HL-60/S4 treated with retinoic acid at 250 ng/mL for 4 days and 3 days (cell line): Measurements from ENCODE around the gene PCA3.
"Not testable (repeated sequence)": the region's sequence is repeated elsewhere in the genome, so short reads cannot be mapped to it uniquely, and the experiment has no call there.

Experiments
- in situ Hi-C: fragments of 300-500 bp; cut with MboI; formaldehyde crosslinking; loops from 2 replicates; pipeline ENCODE4 v1.7.0; 2022; ENCODE audit warnings: low sequenced_read_pairs

Gene PCA3

DNA sequence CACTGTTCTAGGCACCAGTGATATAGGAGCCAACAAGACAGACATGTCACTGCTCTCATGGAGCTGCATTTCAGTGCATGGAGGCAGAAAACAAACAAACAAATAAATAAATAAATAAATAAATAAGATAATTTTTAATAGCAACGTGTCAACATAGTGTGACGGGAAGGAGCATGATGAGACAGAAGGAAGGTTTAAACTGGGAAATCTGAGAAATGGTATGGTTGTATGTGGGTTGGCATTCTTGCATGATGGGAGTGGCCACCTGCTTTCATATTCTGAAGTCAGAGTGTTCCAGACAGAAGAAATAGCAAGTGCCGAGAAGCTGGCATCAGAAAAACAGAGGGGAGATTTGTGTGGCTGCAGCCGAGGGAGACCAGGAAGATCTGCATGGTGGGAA, at the start of gene PCA3:
Gene PCA3, plus strand, starts transcription at position 301 of the 400 bp plus-strand sequence.
- in situ Hi-C loops, result no loop called here

DNA sequence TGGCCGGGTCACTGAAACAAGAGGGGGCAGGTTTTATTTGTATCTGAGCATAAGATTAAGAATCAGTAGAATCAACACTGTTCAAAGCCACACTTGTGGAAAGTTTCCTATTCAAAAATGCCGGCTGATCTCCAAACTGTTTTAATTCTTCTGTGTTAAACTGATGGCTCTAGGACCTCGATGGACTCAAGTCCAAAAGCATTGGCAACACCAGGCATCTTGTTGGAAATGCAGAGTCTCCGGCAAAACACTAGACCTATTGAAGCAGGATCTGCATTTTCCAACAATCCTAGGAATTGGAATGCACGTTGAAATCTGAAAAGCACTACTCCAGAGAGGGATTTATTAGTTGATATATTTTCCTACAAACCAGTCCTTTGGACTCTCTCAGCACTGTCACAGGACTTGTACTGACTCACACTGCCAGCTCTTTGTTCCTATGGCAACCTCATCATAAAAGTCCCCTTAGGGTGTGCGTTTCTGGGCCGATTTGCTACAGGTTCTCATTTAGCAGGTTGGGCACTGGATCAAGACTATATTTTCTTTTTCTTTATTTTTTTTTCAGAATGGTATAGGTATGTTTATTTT, 48.1 kb upstream of the PCA3 start:
- in situ Hi-C loops, result no loop called here

DNA sequence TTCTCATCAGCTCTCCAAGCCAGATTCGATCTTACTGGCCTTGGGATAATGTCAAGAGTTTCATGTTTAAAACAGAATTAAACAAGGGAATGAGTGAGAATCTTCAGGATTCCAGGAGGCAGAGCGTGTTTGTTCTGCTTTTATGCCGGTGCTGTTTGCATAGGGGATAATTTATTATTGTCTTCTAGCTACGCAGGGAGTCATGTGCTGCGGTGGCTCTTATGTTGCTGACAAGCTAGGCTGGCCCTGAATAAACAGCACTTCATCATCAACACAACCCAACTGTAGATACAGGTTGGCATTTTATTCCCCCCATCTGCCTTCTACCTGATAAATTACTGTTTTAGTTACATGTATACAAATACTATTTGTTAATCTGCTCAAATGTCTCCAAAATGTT, 47.1 kb upstream of the PCA3 start:
- in situ Hi-C loops, result no loop called here

DNA sequence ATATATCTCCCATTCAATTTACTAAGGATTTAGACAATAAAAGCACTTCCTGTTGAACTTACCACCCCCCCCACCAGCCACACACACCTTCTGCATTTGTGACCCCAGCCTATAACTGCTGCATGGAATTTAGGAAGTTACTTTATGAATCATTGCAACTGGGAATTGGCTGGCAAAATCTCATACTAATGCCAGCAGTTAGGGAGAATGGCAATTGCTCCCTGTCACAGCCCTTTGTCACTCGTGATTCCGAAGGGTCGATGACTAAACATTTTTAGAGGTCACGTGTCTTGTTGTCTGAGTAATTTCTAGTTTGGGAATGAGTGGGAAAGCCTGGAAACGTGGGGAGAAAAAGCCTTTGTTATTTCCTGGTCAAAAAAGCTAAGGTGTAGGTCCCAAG, 46.6 kb upstream of the PCA3 start:
- in situ Hi-C loops, result no loop called here

DNA sequence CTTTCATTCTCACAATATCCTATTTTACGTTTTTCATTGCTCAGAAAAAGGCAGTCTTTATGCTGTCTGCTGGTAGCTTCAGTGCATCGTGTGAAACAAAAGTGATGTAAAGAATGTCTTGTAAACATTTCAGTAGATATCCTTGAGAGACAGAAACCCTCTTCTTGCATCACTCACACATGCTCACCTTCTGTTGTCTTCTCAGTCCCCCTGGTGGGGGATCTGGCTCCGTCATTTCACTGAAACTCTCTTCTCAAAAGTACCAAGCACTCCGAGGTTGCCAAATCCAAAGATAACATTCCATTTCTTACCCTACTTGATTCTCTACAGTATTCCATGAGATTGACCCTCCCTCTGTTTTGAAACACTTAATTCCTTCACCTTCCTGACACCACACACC, 46.1 kb upstream of the PCA3 start:
- in situ Hi-C loops, result no loop called here

DNA sequence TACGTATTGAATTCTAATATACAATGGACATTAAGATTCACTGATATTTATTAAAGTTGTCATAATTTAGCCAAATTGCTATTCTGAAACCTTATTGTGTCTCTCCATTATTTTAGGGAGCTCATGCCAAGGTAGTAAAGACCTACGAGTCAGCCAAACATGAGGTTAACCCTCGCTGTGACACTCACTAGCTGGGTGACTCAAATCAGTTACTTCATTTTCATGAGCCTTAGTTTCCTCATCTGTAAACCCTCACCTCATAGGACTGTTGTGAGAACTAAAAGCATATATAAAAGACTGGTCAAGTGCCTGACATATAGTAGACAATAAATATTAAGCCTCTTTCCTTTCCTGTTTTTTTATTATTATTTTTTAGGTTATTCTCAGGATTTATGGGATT, 44.0 kb upstream of the PCA3 start:
- in situ Hi-C loops, result no loop called here

DNA sequence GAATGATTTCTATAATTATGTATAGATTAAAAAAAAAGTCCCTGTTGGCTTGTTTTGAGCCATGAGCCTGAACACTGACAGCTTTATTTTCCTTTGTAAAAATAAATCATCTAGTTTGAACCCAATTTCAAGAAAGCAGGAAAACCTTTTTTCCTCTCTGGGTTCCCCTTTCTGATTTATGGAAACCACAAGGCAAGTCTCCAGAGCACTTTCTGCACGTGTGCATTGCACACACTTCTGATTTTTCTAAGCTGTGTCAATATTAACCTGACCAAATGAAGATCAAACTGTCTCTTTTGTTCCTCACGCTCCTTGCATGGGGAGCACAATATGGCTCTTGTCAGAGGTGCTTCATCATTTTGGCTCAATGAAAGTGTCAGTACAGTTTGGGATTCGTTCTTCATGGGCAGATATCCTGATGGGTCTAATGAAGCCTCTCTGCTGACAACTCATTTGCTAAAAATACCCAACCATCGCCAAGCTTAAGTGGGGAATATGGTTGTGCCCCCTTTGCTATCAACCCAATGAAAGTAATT, 39.2 kb upstream of the PCA3 start:
- in situ Hi-C loops, result no loop called here

DNA sequence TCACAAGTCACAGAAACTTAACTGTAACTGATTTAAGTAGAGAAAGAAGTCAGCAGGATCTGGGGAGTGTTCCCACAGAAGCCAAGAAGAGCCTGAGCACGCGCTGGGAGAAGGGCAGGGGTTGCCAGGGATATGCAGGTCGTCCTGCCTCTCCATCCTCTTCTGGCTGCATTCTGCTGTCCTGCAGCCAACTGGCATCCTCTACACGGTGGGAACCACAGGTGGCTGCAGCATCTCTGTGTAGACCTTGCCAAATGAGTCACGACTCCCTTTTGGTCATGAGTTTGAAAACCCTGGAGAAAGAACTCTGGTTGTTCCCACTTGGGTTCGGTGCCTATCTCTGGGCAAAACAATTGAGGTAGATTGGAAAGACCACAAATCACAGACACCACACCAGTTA, 38.4 kb upstream of the PCA3 start:
- in situ Hi-C loops, result no loop called here

DNA sequence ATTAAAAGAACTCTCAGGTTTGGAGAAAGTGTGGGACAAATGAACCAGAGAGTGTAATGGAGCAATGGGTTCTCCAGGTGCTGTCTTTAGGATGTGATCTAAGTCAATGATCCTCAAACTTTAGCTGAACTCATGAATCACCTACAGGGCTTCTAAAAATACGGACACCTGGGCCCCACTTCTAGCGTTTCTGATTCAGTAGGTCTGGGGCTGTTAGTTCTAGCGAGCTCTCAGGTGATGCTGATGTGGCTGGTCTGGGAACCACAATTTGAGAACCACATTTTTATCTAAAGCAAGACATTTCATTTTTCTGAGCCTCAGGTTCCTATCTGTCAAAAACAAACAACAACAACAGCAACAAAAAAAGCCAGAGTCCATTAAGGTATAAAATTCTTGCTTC, 35.1 kb upstream of the PCA3 start:
- in situ Hi-C loops, result no loop called here

DNA sequence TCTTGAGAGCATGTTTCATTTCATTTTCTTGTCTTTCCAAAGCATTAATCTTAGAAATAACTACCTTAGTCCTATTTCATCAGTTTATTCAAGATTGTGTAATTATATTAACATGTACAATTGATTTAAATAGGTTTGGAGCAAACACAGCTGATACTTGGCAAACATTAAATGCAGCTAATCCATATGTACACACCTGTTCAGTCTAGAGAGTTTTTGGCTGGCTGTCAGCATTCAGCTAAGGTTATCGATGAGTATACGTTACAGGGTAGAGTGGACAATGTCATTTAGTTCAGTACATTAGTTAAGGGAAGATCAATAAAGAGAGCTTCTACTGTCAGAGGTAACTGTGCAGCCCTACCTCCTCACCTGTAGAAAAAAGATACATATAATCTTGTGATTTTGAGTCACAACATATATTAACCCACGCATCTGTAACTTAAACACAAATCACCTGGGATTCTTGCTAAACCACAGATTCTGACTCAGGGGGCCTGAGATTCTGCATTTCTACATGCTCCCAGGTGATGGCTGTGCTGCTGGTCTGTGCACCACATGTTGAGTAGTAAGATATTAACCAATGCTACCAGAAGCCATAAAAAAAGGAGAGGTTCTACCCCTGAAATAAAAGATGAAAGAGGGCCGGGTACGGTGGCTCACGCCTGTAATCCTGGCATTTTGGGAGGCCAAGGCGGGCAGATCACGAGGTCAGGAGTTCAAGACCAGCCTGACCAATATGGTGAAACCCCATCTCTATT, 34.1 kb upstream of the PCA3 start:
- in situ Hi-C loops, result no loop called here

DNA sequence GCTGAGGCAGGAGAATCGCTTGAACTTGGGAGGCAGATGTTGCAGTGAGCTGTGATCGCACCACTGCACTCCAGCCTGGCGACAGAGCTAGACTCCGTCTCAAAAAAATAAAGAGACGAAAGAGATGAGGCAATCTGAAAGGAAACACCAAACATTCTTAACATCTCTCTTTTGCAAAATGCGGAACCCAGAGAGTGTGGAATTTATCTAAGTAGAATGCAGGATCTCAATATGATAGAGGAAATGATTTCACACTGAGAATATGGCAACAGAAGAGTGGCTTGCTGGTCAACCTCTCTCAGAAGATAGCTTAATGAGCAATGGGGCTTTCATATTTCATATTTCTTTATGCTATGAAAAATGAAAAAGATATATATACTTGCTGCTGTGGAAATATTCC, 33.4 kb upstream of the PCA3 start:
- in situ Hi-C loops, result no loop called here

DNA sequence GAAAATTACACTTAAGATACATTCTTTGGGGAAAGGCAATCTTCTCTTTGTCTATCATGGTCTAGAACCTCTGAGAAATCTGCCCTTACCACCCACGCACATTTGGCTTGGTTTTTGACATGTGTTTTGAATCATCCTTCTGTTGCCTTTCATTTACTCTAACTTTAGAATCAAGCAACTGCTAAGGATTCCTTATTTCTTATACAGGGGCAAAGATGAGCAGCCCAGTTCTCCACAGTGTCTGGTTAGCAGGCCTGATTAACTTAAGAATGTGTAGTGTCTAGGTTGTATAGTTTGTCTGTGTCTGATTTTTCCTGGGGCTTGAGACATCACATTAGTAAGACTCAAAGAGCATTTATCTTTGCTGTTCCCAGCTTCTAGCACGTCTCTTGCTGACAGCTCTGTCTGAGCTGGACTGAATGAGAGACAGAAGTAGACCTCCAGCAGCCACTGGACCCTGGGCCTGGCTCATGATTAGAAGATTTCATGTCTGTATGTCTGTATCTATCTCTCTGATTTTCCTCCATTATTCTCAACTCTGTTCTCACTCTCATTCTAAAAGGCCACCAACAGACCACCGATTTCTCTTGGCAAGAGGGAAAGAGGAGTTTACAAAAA, 31.8 kb upstream of the PCA3 start:
- in situ Hi-C loops, result no loop called here

DNA sequence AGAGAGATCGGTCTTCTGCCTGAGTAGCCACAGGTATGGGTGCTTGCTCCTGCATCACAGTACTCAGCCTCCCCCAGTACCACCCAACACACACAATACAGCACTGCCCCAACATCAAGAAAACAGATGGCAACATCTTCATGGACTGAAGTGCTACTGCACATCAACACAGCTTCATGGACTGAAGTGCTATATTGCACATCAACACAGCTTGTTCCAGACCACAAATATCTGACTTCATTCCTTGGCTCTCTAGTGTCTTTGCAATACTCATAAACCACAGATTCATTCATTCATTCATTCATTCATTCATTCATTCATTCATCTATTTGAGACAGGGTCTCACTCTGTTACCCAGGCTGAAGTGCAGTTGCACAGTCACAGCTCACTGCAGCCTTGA, 31.1 kb upstream of the PCA3 start:
- in situ Hi-C loops, result no loop called here

DNA sequence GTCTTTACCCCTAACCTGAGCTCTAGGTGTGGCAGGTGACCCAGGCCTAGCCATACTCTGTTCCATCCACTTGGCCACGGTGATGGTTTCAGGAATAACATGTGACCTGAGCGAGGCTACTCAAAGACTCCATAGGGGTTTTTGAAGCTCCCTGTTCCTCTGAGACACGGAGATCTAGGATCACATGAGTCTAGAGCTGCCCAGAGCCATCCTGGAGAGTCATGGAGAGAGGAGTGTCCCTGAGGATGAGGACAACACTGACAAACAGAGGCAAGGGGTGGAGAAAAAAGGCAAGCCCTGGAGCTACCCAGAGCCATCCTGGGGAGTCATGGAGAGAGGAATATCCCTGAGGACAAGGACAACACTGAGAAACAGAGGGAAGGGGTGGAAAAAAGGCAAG, 29.5 kb upstream of the PCA3 start:
- in situ Hi-C loops, result no loop called here

DNA sequence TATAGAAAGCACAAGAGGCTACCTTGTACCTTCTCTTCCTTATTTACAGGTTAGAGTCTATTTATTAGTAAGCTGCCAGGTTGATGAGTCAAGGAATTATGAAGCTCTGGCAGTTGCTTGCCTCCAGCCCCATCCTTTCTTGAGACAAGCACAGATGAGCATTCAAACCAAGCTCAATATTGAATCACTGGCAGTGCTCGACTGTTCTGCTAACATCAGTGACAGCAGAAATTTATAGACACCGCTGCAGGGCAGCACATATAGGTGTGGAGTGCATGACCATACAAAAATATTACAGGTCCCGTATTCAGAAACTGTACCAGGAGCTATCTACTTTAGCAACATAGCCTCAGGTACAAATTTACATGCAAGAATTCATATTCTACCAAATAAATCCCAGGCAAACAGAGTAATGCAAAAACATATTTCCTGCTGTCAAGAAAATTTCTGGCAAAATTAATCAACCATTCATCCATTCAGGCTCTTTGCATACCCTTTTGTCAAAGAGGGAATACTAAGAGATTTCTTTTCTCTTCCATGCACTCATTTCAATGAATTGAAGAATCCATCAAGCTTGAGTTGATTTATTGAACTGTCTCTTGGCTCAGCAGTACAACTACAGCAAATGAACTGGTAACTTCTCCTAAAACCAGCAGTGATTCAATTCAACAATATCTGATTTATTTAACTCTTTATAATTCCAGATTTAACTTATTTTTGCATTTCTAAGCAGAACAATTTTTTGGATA, 26.9 kb upstream of the PCA3 start:
- in situ Hi-C loops, result no loop called here

DNA sequence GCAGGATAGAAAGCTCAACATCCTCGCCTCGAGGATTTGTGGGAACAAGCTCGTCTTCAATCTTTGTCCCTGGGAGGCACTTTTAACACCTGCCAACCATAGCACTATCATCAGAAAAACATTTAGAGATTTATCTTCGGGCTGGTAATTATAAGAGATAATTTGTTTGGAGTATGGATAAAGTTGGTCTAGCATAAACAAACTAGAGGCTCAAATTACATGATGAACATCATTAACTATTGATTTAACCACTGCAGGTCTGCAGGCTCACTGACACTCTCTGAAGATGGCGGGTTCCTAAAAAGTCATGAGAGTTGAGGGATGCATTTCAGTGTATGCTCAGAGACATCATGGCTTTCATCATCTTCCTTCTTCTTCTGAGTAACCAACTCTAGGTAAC, 25.8 kb upstream of the PCA3 start:
- in situ Hi-C loops, result no loop called here

DNA sequence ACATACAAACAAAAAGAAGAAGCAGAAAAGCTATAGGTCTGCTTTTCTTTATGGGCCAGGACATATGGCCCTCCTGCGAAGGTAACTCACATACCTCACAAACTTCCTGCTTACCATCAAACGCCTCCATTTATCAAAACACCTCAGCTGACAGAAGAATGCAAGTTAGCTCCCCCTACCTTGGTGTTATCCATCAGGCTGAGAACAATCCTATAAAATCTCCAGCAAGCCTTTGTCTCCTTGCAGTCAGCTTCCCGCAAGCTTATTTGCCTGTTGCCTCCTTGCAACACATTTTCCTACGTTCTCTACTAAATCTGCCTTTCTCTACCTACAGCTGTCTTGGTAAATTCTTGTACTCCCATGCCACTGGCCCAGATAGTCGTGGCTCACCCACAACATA, 22.7 kb upstream of the PCA3 start:
- in situ Hi-C loops, result no loop called here

DNA sequence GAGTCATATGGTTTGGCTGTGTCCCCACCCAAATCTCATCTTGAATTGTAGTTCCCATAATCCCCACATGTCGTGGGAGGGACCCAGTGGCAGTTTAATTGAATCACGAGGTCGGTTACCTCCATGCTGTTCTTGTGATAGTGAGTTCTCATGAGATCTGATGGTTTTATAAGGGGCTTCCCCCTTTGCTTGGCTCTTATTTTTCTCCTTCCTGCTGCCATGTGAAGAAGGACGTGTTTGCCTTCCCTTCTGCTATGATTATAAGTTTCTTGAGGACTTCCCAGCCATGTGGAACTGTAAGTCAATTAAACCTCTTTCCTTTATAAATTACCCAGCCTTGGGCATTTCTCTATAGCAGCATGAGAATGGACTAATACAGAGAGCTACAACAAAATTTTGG, 21.3 kb upstream of the PCA3 start:
- in situ Hi-C loops, result not testable (repeated sequence)

DNA sequence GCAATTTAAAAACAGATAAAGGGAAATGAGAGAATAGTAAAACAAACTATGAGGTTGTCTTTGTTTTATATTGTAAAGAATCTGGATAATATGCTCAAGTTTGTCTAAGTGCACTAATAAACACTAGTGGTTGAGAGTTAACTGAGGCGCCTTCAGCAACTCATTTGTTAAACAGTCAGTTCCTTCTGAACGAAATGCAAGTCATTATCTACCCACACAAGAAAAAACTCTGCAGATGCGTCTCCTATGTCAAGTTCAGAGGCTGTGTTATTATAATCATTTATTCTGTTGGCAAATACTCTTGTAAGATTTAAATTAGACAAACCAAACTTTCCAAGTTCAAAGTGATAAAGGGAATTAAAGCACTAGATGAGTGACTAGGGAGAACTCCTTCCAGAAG, 20.3 kb upstream of the PCA3 start:
- in situ Hi-C loops, result no loop called here

DNA sequence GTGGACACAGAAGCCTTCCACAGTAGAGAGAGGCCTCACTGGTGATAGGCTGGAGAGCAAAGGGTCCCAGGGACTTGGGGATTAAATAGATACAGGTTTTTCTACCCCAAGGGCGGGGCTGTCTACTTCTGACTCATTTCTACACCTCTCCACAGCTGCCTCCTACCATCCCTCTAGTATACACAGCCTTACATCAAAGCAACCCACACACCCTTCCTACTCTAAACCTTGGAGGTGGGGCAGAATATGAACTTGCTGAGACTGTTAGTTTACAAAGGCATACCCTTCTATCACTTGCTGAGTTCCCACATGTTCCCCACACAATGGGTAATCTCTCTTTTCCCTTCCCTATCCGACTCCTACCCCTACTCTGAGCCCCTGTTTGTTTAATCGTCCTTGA, 19.9 kb upstream of the PCA3 start:
- in situ Hi-C loops, result no loop called here

DNA sequence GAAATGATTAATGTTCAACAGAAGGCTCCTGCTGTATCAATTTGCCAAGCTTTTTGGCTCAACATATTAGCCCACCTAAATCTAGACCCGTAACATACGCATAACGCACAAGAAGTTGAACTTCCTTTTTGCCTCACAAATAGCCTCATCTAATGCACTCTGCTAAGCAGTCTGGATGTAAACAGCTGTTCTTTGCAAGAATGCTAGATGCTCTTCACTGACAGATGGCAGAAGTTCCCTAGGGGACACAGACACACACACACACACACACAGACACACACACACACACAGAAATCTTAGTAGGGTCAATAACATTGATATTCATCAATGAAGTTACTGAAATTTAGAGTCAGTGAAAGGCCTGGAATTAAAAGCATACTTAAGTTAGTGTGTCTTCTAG, 13.2 kb upstream of the PCA3 start:
- in situ Hi-C loops, result no loop called here

DNA sequence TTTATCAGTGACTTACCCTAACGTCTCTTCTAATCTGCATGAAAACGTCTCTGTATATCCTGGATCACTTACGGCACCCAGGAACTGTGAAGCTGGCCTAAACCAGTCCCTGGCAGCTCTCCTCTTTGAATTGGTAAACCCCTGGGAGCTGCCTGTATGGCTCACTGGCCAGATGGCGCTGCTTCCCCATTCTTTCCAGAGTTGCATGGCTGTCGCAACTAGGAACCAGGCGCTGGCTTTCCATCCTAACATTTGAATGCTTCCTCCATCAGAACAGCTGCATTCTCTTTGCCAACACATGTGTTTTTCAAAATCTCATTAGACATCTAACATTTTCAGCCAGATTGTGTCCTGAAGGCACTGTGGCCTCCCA, 8.0 kb upstream of the PCA3 start:
- in situ Hi-C loops, result no loop called here
